Nephron (organoid): Measurements from ENCODE around the gene SLC7A5.

Source experiments
- H3K27ac Mint-ChIP-seq, 3 experiments: 2 replicates each; pipeline ENCODE4 v1.8.0; 2020; ENCODE audit warnings: mixed read lengths in 3 of 3, mild to moderate bottlenecking in 2 of 3, moderate library complexity in 1 of 3
- H3K27me3 Mint-ChIP-seq: 2 replicates; pipeline ENCODE4 v1.8.0; 2021; ENCODE audit warnings: low read depth, mild to moderate bottlenecking, moderate library complexity, mixed read lengths
- H3K36me3 Mint-ChIP-seq: 2 replicates; pipeline ENCODE4 v1.8.0; 2020; ENCODE audit warnings: low read depth, mixed read lengths
- H3K4me1 Mint-ChIP-seq: 2 replicates; pipeline ENCODE4 v1.8.0; 2020; ENCODE audit warnings: mixed read lengths
- H3K4me3 Mint-ChIP-seq, 3 experiments: 2 replicates each; pipeline ENCODE4 v1.8.0; 2020; ENCODE audit warnings: mild to moderate bottlenecking in 3 of 3, mixed read lengths in 3 of 3, moderate library complexity in 2 of 3
- H3K9me3 Mint-ChIP-seq: 2 replicates; pipeline ENCODE4 v1.8.0; 2020; ENCODE audit warnings: mixed read lengths
- TF ChIP-seq, protein P1 (sequence below), 3 experiments: fragments of 200-600 bp; sonication (generic); IDR thresholded peaks; one replicate each; pipeline ENCODE4 v1.5.0; 2021; ENCODE audit warnings: antibody characterized with exemption in 3 of 3; ENCODE audit not compliant: unreplicated experiment in 3 of 3

The SLC7A5 gene

DNA sequence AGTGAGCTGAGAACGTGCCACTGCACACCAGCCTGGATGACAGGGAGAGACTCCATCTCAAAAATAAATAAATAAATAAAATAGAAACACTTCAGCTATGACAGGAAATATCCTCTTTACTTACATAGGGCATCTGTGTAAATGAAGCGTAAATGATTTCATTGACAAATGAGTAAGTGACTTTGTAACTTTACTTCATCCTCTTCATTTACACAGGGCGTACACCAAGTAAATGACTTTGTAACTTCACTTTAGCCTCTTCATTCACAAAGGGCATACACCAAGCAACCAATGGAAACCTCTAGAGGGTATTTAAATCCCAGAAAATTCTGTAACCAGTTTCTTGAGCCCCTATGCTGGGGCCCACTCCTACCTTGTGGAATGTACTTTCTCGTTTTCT lies 87.3 kb downstream of the SLC7A5 start:
- H3K4me3 Mint-ChIP-seq = no peak overlapping the region
- peaks cover 10% of the 10 kb centered on the region for H3K4me1 Mint-ChIP-seq
- peaks cover 12% of the 10 kb centered on the region for H3K27me3 Mint-ChIP-seq
- H3K27ac Mint-ChIP-seq = no peak overlapping the region
- no peaks in the 10 kb centered on the region for H3K36me3 Mint-ChIP-seq
- TF ChIP-seq, protein P1, sequence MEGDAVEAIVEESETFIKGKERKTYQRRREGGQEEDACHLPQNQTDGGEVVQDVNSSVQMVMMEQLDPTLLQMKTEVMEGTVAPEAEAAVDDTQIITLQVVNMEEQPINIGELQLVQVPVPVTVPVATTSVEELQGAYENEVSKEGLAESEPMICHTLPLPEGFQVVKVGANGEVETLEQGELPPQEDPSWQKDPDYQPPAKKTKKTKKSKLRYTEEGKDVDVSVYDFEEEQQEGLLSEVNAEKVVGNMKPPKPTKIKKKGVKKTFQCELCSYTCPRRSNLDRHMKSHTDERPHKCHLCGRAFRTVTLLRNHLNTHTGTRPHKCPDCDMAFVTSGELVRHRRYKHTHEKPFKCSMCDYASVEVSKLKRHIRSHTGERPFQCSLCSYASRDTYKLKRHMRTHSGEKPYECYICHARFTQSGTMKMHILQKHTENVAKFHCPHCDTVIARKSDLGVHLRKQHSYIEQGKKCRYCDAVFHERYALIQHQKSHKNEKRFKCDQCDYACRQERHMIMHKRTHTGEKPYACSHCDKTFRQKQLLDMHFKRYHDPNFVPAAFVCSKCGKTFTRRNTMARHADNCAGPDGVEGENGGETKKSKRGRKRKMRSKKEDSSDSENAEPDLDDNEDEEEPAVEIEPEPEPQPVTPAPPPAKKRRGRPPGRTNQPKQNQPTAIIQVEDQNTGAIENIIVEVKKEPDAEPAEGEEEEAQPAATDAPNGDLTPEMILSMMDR (IDR thresholded peaks at IDR 0.05; ENCODE audit: unreplicated experiment in 3 of 3) = no peak
- H3K9me3 Mint-ChIP-seq = no peaks in the 10 kb centered on the region

DNA sequence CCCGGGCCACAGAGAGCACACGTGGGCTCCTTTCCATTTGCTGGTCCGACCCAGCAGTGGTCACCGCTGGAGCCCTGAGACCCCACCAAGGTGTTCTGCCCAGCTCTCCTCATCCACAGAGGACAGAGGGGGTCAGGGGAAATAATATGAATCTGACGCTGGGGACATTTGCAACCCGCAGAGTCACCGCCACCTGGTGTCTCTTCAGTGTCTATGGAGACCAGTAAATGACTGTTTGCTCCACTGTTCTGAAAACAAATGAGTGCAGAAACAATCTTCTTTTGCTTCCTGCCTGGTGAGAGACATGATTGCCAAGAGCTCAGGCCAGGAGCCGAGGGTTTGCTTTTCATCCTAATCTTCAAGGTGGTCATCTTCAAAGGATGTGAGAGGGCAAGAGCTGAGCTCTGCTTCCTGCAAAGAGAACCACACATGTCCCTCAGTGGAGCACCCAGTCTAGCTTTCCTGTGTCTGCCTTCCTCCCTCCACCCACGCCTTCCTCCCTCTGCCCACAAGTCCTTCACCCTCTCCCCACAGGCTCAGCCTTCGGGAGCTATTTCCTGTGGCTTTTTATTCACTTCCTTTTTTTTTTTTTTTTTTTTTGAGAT lies 88.8 kb downstream of the SLC7A5 start:
- TF ChIP-seq, protein P1 (IDR thresholded peaks at IDR 0.05; ENCODE audit: unreplicated experiment in 3 of 3) = no peak
- H3K4me3 Mint-ChIP-seq = no peak overlapping the region
- peaks cover 12% of the 10 kb centered on the region for H3K27me3 Mint-ChIP-seq
- peaks cover 10% of the 10 kb centered on the region for H3K4me1 Mint-ChIP-seq
- H3K36me3 Mint-ChIP-seq = no peaks in the 10 kb centered on the region
- no peak overlapping the region for H3K27ac Mint-ChIP-seq
- no peaks in the 10 kb centered on the region for H3K9me3 Mint-ChIP-seq
